Measurements from ENCODE around the gene IVNS1ABP.

DNA sequence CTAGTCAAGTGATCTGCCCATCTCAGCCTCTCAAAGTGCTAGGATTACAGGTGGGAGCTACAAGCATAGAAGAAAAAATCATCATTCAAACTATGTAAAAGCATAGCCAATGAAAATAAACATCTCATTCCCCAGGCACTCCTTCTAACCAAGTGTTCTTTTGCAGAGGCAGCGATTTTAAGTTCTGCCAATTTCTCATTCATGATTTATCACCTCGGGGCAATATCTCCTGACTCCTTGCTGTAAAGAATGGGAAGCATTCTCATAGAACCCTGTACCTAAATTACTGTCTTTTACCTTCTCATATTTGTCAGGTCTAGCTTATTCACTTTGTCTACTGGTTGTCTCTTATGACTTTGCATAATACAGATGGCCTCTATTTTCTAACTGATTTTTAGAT is 32.5 kb upstream of the IVNS1ABP start:
- TF ChIP-seq, protein P1, sequence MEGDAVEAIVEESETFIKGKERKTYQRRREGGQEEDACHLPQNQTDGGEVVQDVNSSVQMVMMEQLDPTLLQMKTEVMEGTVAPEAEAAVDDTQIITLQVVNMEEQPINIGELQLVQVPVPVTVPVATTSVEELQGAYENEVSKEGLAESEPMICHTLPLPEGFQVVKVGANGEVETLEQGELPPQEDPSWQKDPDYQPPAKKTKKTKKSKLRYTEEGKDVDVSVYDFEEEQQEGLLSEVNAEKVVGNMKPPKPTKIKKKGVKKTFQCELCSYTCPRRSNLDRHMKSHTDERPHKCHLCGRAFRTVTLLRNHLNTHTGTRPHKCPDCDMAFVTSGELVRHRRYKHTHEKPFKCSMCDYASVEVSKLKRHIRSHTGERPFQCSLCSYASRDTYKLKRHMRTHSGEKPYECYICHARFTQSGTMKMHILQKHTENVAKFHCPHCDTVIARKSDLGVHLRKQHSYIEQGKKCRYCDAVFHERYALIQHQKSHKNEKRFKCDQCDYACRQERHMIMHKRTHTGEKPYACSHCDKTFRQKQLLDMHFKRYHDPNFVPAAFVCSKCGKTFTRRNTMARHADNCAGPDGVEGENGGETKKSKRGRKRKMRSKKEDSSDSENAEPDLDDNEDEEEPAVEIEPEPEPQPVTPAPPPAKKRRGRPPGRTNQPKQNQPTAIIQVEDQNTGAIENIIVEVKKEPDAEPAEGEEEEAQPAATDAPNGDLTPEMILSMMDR (IDR thresholded peaks at IDR 0.05) = no peak
- TF ChIP-seq POLR2A (IDR thresholded peaks at IDR 0.05) = no peak
- no peak for TF ChIP-seq POLR2AphosphoS5 (IDR thresholded peaks at IDR 0.05)
- no peak for TF ChIP-seq EP300 (IDR thresholded peaks at IDR 0.05)

Data from stomach (tissue), 4 donors.